HEK293 (cell line): ENCODE measurements around the gene FAM241A.

ENCODE experiments used
- CTCF ChIA-PET: fragments of 350-600 bp; formaldehyde crosslinking; extraction: SDS; loops from one replicate; lab custom pipeline; 2021; ENCODE audit warnings: antibody characterized with exemption; lab: Yijun Ruan, JAX
- POLR2A ChIA-PET: fragments of 300-600 bp; formaldehyde crosslinking; extraction: SDS; loops from one replicate; lab custom pipeline; 2020; ENCODE audit warnings: antibody characterized with exemption, inconsistent platforms; lab: Yijun Ruan, JAX
- H3K27ac ChIP-seq: fragments of 200-500 bp; sonication (Bioruptor generic); 2 replicates; pipeline ENCODE4 v1.5.1; 2014; ENCODE audit warnings: low read depth, low read length, control low read depth, inconsistent platforms; ENCODE audit errors: extremely low read depth
- H3K36me3 ChIP-seq, 2 experiments: fragments of 200-500 bp in 1 of 2; sonication (Bioruptor generic) in 1 of 2; 1 replicate in 1 of 2; 2 replicates in 1 of 2; pipeline ENCODE4 v1.5.1; 2014 to 2017; ENCODE audit warnings: inconsistent platforms in 2 of 2, low read length in 2 of 2; ENCODE audit not compliant: control insufficient read depth in 2 of 2, insufficient read depth in 1 of 2
- H3K4me1 ChIP-seq: fragments of 200-500 bp; sonication (Bioruptor generic); 2 replicates; pipeline ENCODE4 v1.5.1; 2014; ENCODE audit warnings: mild to moderate bottlenecking, low read length, inconsistent platforms; ENCODE audit not compliant: control insufficient read depth, insufficient read depth
- H3K4me3 ChIP-seq: 2 replicates; pipeline ENCODE4 v1.5.1; 2011; ENCODE audit warnings: low read depth, mild to moderate bottlenecking, control low read depth, low read length, moderate library complexity
- H3K9me3 ChIP-seq: fragments of 200-500 bp; sonication (Bioruptor generic); 2 replicates; pipeline ENCODE4 v1.5.1; 2014; ENCODE audit warnings: low read depth, low read length, inconsistent platforms; ENCODE audit not compliant: control insufficient read depth, insufficient read depth
- PRDM1 ChIP-seq: fragments of 450-650 bp; formaldehyde crosslinking; IDR thresholded peaks from 2 replicates; pipeline ENCODE4; 2016; ENCODE audit warnings: missing biosample characterization, missing genetic modification characterization
- WT1 ChIP-seq: fragments of 450-650 bp; formaldehyde crosslinking; IDR thresholded peaks from 2 replicates; pipeline ENCODE4 v1.5.1; 2016; ENCODE audit warnings: missing biosample characterization, missing genetic modification characterization
- ZBTB1 ChIP-seq: fragments of 450-650 bp; formaldehyde crosslinking; IDR thresholded peaks from 2 replicates; pipeline ENCODE4 v1.5.1; 2016; ENCODE audit warnings: missing biosample characterization, missing genetic modification characterization
- ZBTB17 ChIP-seq: fragments of 450-650 bp; formaldehyde crosslinking; IDR thresholded peaks from 2 replicates; pipeline ENCODE4 v1.5.1; 2016; ENCODE audit warnings: missing biosample characterization, missing genetic modification characterization
- ZBTB21 ChIP-seq: fragments of 450-650 bp; formaldehyde crosslinking; IDR thresholded peaks from 2 replicates; pipeline ENCODE4 v1.5.1; 2017; ENCODE audit warnings: missing biosample characterization, missing genetic modification characterization
- ZBTB8A ChIP-seq: fragments of 450-650 bp; formaldehyde crosslinking; IDR thresholded peaks from 2 replicates; pipeline ENCODE4 v1.5.1; 2016; ENCODE audit warnings: missing biosample characterization, missing genetic modification characterization
- ZEB2 ChIP-seq: fragments of 450-650 bp; formaldehyde crosslinking; IDR thresholded peaks from 2 replicates; pipeline ENCODE4 v1.5.1; 2016; ENCODE audit warnings: missing biosample characterization, missing genetic modification characterization
- ZIC2 ChIP-seq: fragments of 450-650 bp; formaldehyde crosslinking; IDR thresholded peaks from 2 replicates; pipeline ENCODE4 v1.5.1; 2016; ENCODE audit warnings: missing biosample characterization, missing genetic modification characterization
- ZNF169 ChIP-seq: fragments of 450-650 bp; formaldehyde crosslinking; IDR thresholded peaks from 2 replicates; pipeline ENCODE4 v1.5.1; 2016; ENCODE audit warnings: missing biosample characterization, missing genetic modification characterization
- ZNF211 ChIP-seq: fragments of 450-650 bp; formaldehyde crosslinking; IDR thresholded peaks from 2 replicates; pipeline ENCODE4 v1.5.1; 2016; ENCODE audit warnings: low read depth, missing biosample characterization, missing genetic modification characterization
- ZNF311 ChIP-seq: fragments of 450-650 bp; formaldehyde crosslinking; IDR thresholded peaks from 2 replicates; pipeline ENCODE4 v1.5.1; 2017; ENCODE audit warnings: missing biosample characterization, missing genetic modification characterization, borderline replicate concordance
- ZNF433 ChIP-seq: fragments of 450-650 bp; formaldehyde crosslinking; IDR thresholded peaks from 2 replicates; pipeline ENCODE4 v1.5.1; 2016; ENCODE audit warnings: missing biosample characterization, missing genetic modification characterization, low read depth
- ZNF473 ChIP-seq: fragments of 450-650 bp; formaldehyde crosslinking; IDR thresholded peaks from 2 replicates; pipeline ENCODE4 v1.5.1; 2017; ENCODE audit warnings: missing biosample characterization, missing genetic modification characterization
- ZNF555 ChIP-seq: fragments of 450-650 bp; formaldehyde crosslinking; conservative IDR thresholded peaks from 2 replicates; pipeline ENCODE4 v1.5.1; 2017; ENCODE audit warnings: missing biosample characterization, mild to moderate bottlenecking, missing genetic modification characterization, inconsistent platforms
- ZNF558 ChIP-seq: fragments of 450-650 bp; formaldehyde crosslinking; IDR thresholded peaks from 2 replicates; pipeline ENCODE4 v1.5.1; 2016; ENCODE audit warnings: missing biosample characterization, missing genetic modification characterization
- ZNF629 ChIP-seq: fragments of 450-650 bp; formaldehyde crosslinking; IDR thresholded peaks from 2 replicates; pipeline ENCODE4 v1.5.1; 2017; ENCODE audit warnings: missing biosample characterization, missing genetic modification characterization
- ZNF660 ChIP-seq: fragments of 450-650 bp; IDR thresholded peaks from 2 replicates; pipeline ENCODE4 v1.5.1; 2018; ENCODE audit warnings: missing biosample characterization, mild to moderate bottlenecking, missing genetic modification characterization
- ZNF830 ChIP-seq: fragments of 450-650 bp; IDR thresholded peaks from 2 replicates; pipeline ENCODE4 v1.5.0; 2018; ENCODE audit warnings: missing biosample characterization, missing genetic modification characterization, low read depth, mild to moderate bottlenecking, moderate library complexity
- ZSCAN16 ChIP-seq: fragments of 450-650 bp; formaldehyde crosslinking; IDR thresholded peaks from 2 replicates; pipeline ENCODE4 v1.5.1; 2016; ENCODE audit warnings: missing biosample characterization, missing genetic modification characterization
- TF ChIP-seq, protein P1 (sequence below): fragments of 450-650 bp; formaldehyde crosslinking; IDR thresholded peaks from 2 replicates; pipeline ENCODE4 v1.5.1; 2016; ENCODE audit warnings: missing biosample characterization, missing genetic modification characterization
- TF ChIP-seq, protein P2 (sequence below): fragments of 450-650 bp; formaldehyde crosslinking; IDR thresholded peaks from 2 replicates; pipeline ENCODE4 v1.5.1; 2017; ENCODE audit warnings: missing biosample characterization, missing genetic modification characterization
- TF ChIP-seq, protein P3 (sequence below): fragments of 450-650 bp; formaldehyde crosslinking; IDR thresholded peaks from 2 replicates; pipeline ENCODE4 v1.5.1; 2017; ENCODE audit warnings: missing biosample characterization, missing genetic modification characterization
- TF ChIP-seq, protein P4 (sequence below): fragments of 450-650 bp; formaldehyde crosslinking; IDR thresholded peaks from 2 replicates; pipeline ENCODE4 v1.5.1; 2016; ENCODE audit warnings: missing biosample characterization, missing genetic modification characterization
- TF ChIP-seq, protein P5 (sequence below): fragments of 450-650 bp; formaldehyde crosslinking; conservative IDR thresholded peaks from 2 replicates; pipeline ENCODE4 v1.5.1; 2016; ENCODE audit warnings: low read depth, missing biosample characterization, missing genetic modification characterization

Gene FAM241A

DNA sequence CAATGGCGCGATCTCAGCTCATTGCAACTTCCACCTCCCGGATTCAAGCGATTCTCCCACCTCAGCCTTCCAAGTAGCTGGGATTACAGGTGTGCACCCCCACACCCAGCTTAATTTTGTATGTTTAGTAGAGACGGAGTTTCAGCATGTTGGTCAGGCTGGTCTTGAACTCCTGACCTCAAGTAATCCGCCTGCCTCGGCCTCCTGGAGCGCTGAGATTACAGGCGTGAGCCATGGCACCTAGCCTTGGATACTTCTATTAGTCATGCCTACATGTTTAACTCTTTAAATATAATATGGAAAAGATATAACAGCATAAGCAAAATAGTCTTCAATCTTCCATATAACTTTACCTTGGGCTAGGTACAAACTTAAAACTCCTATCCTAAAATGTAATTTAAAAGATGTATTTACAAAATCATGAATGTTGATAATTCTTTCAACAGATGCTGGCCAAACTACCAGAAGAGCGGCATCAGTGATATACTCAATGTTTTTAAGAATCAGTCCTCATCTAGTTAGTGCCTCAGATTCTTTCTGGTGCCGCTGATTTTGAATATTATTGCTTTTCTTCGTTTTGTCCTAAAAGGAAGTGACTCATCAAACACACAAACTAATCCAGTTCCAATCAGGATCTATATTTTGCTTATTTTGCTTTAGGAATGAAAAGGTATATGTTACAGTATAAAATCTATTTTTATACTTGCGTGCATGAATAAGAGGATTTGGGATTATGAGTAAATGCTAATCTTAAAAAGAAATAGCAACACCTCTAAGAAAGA, 23.7 kb downstream of the FAM241A start:
- TF ChIP-seq, protein P1, sequence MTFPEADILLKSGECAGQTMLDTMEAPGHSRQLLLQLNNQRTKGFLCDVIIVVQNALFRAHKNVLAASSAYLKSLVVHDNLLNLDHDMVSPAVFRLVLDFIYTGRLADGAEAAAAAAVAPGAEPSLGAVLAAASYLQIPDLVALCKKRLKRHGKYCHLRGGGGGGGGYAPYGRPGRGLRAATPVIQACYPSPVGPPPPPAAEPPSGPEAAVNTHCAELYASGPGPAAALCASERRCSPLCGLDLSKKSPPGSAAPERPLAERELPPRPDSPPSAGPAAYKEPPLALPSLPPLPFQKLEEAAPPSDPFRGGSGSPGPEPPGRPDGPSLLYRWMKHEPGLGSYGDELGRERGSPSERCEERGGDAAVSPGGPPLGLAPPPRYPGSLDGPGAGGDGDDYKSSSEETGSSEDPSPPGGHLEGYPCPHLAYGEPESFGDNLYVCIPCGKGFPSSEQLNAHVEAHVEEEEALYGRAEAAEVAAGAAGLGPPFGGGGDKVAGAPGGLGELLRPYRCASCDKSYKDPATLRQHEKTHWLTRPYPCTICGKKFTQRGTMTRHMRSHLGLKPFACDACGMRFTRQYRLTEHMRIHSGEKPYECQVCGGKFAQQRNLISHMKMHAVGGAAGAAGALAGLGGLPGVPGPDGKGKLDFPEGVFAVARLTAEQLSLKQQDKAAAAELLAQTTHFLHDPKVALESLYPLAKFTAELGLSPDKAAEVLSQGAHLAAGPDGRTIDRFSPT (tag by site-specific recombination) = no peak
- no peak for TF ChIP-seq ZNF311
- TF ChIP-seq ZBTB8A (tag by site-specific recombination) = no peak
- TF ChIP-seq ZNF211 = no peak
- no peak for TF ChIP-seq ZBTB21 (tag by site-specific recombination)
- TF ChIP-seq, protein P2, sequence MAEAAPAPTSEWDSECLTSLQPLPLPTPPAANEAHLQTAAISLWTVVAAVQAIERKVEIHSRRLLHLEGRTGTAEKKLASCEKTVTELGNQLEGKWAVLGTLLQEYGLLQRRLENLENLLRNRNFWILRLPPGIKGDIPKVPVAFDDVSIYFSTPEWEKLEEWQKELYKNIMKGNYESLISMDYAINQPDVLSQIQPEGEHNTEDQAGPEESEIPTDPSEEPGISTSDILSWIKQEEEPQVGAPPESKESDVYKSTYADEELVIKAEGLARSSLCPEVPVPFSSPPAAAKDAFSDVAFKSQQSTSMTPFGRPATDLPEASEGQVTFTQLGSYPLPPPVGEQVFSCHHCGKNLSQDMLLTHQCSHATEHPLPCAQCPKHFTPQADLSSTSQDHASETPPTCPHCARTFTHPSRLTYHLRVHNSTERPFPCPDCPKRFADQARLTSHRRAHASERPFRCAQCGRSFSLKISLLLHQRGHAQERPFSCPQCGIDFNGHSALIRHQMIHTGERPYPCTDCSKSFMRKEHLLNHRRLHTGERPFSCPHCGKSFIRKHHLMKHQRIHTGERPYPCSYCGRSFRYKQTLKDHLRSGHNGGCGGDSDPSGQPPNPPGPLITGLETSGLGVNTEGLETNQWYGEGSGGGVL = no peak
- TF ChIP-seq ZNF433 (tag by site-specific recombination) = no peak
- TF ChIP-seq ZNF473 (tag by site-specific recombination) = no peak
- TF ChIP-seq ZBTB17 (tag by site-specific recombination) = no peak
- TF ChIP-seq ZNF555 = no peak
- no peak for TF ChIP-seq ZIC2 (tag by site-specific recombination)
- no peak for TF ChIP-seq ZSCAN16 (tag by site-specific recombination)
- no peak for TF ChIP-seq ZNF629 (tag by site-specific recombination)
- TF ChIP-seq, protein P3, sequence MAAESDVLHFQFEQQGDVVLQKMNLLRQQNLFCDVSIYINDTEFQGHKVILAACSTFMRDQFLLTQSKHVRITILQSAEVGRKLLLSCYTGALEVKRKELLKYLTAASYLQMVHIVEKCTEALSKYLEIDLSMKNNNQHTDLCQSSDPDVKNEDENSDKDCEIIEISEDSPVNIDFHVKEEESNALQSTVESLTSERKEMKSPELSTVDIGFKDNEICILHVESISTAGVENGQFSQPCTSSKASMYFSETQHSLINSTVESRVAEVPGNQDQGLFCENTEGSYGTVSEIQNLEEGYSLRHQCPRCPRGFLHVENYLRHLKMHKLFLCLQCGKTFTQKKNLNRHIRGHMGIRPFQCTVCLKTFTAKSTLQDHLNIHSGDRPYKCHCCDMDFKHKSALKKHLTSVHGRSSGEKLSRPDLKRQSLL (tag by site-specific recombination) = no peak
- TF ChIP-seq, protein P4, sequence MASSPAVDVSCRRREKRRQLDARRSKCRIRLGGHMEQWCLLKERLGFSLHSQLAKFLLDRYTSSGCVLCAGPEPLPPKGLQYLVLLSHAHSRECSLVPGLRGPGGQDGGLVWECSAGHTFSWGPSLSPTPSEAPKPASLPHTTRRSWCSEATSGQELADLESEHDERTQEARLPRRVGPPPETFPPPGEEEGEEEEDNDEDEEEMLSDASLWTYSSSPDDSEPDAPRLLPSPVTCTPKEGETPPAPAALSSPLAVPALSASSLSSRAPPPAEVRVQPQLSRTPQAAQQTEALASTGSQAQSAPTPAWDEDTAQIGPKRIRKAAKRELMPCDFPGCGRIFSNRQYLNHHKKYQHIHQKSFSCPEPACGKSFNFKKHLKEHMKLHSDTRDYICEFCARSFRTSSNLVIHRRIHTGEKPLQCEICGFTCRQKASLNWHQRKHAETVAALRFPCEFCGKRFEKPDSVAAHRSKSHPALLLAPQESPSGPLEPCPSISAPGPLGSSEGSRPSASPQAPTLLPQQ (tag by site-specific recombination) = no peak
- no peak for TF ChIP-seq WT1 (tag by site-specific recombination)
- TF ChIP-seq ZNF558 = no peak
- TF ChIP-seq ZNF830 = no peak
- ChIA-PET CTCF (no interaction called here), POLR2A (no interaction called here)
- Histone ChIP-seq H3K36me3 (no peaks in the 10 kb centered on the region), H3K4me1 (no peaks in the 10 kb centered on the region), H3K4me3 (no peak overlapping the region), H3K9me3 (no peaks in the 10 kb centered on the region), H3K27ac (no peak overlapping the region)

DNA sequence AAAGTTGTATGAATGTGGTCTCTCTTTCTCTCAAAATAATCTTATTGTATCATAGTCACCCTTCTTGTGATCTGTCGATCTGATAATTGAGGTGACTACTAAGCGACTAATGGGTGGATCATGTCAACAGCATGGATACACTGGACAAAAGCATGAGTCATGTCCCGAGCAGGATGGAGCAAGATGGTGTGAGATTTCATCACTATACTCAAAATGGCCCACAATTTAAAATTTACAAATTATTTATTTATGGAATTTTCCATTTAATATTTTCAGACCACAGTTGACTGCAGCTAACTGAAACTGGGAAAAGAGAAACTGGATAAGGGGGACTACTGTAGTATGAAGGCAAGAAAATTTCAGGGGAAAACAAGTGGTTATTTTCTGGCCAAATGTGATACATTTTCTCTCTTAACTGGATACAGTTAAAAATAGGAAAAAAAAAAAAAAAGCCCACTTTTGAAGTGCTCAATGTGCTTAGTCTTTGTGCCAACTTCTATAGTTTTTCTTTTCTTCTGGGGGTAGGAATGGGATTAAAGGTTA, 25.3 kb downstream of the FAM241A start:
- ChIA-PET POLR2A (interaction anchor here (0.7 kb wide), 1 partner anchor 62 kb away, joined by 3 read pairs; no protein-coding TSS in a partner anchor), CTCF (no interaction called here)
- no peaks in the 10 kb centered on the region for H3K36me3 ChIP-seq
- H3K27ac ChIP-seq = no peak overlapping the region
- H3K4me1 ChIP-seq = no peaks in the 10 kb centered on the region
- no peak overlapping the region for H3K4me3 ChIP-seq
- H3K9me3 ChIP-seq = no peaks in the 10 kb centered on the region
- TF ChIP-seq ZEB2 (tag by site-specific recombination) = 0 out of 2 replicates have a peak, but pooled peaks have one; percentile 37
- TF ChIP-seq ZNF660 (tag by site-specific recombination) = peak; percentile 58; the same call in 1 of the 2 replicates
- no peak for TF ChIP-seq ZBTB1 (tag by site-specific recombination)
- no peak for TF ChIP-seq PRDM1 (tag by site-specific recombination)
- TF ChIP-seq, protein P5, sequence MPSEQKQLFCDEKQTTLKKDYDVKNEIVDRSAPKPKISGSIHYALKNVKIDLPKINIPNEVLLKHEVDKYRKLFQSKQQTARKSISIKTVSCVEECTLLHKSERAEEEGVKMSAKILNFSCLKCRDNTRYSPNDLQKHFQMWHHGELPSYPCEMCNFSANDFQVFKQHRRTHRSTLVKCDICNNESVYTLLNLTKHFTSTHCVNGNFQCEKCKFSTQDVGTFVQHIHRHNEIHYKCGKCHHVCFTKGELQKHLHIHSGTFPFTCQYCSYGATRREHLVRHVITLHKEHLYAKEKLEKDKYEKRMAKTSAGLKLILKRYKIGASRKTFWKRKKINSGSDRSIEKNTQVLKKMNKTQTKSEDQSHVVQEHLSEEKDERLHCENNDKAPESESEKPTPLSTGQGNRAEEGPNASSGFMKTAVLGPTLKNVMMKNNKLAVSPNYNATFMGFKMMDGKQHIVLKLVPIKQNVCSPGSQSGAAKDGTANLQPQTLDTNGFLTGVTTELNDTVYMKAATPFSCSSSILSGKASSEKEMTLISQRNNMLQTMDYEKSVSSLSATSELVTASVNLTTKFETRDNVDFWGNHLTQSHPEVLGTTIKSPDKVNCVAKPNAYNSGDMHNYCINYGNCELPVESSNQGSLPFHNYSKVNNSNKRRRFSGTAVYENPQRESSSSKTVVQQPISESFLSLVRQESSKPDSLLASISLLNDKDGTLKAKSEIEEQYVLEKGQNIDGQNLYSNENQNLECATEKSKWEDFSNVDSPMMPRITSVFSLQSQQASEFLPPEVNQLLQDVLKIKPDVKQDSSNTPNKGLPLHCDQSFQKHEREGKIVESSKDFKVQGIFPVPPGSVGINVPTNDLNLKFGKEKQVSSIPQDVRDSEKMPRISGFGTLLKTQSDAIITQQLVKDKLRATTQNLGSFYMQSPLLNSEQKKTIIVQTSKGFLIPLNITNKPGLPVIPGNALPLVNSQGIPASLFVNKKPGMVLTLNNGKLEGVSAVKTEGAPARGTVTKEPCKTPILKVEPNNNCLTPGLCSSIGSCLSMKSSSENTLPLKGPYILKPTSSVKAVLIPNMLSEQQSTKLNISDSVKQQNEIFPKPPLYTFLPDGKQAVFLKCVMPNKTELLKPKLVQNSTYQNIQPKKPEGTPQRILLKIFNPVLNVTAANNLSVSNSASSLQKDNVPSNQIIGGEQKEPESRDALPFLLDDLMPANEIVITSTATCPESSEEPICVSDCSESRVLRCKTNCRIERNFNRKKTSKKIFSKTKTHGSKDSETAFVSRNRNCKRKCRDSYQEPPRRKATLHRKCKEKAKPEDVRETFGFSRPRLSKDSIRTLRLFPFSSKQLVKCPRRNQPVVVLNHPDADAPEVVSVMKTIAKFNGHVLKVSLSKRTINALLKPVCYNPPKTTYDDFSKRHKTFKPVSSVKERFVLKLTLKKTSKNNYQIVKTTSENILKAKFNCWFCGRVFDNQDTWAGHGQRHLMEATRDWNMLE (tag by site-specific recombination) = peak; percentile 45
- no peak for TF ChIP-seq ZNF169 (tag by site-specific recombination)
